Left renal pelvis (tissue), 4 donors: ENCODE results near the gene MDC1. TPM values are rescaled to one million over a fixed set of nuclear protein-coding genes. Genes with fewer than 3 reads are reported as not detected.

Source experiments
- DNase-seq, 4 donors: peaks; one replicate each; pipeline ENCODE4 v3.0.0-alpha.2; 2013; ENCODE audit warnings: low read depth in 4 of 4, low spot score in 3 of 4
- polyA plus RNA-seq, 4 donors: library from polyadenylated mRNA; unstranded; fragments of 120-200 nt; gene quantifications; one replicate each; pipeline ENCODE4 v1.2.1, GENCODE V29; 2013; ENCODE audit not compliant: insufficient read length in 4 of 4

MDC1 gene
- polyA plus RNA-seq, 4 donors = 34.7 to 49.0 (median 45.2) TPM

DNA sequence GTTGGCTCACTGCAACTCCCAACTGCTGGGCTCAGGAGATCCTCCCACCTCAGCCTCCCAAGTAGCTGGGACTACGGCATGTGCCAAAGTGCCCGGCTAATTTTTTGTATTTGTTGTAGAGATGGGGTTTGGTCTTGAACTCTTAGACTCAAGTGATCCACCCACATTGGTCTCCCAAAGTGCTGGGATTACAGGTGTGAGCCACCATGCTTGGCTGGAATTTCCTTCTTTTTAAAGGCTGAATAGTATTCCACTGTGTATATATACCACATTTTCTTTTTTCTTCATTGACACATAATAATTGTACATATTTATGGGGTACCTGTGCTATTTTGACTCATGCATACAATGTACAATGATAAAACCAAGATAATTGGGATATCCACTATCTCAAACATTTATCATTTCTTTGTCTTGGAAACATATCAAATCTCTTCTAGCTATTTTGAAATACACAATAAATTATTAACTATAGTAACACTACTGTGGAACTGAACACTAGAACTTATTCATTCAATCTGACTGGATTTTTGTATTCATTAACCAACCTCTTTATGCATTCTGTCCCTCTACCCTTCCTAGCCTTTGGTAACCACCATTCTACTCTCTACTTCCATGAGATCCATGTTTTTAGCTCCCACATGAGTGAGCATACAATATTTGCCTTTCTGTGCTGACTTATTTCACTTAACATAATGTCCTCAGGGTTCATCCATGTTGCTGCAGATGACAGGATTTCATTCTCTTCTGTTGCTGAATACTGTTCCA is 7.8 kb downstream of the MDC1 start:
- no peak for DNase-seq

DNA sequence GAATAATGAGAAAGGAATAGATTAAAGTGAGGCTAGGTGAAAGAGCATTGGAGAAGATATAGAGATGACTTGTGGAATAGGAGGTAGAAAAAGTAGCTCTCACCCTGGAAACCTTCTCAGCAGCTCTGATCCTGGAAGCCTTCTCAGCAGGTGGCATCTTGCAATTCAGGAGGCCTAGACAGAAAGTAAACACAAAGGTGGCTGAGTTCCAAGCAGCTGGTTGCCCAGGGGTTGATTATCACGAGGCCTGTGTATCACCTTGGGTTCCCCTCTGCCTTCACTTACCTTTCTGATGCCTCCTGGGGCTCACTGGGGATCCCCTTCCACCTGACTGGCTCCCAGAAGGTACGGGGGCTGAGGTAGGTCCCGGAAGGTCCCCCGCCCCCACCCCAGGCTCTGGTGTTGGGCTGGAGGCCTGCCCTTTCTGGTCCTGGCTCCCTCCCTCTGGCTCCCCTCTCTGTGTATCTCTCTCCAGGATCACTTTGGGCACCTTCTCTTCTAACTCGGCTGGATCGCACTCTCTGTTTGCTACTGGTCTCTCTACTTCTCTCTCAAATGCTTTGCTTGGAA is 9.7 kb downstream of the MDC1 start:
- no peak for DNase-seq

DNA sequence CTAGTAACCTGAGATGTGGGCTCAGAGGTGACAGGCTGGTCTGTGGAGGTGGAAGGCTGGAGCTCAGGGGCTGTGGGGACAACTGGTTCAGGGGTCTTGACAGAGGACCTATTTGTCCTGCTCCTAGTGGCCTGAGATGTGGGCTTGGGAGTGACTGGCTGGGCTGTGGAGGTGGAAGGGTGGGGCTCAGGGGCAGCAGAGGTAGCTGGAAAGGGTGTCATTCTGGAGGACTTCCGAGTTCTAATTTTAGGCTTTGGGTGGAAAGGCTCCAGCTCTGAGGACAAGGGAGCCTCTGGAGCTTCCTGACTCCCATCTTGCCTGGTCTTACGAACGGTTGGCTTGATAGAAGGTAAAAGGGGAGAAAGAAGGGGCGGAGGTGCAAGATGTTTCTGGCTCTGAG is 11.5 kb downstream of the MDC1 start:
- no peak for DNase-seq

DNA sequence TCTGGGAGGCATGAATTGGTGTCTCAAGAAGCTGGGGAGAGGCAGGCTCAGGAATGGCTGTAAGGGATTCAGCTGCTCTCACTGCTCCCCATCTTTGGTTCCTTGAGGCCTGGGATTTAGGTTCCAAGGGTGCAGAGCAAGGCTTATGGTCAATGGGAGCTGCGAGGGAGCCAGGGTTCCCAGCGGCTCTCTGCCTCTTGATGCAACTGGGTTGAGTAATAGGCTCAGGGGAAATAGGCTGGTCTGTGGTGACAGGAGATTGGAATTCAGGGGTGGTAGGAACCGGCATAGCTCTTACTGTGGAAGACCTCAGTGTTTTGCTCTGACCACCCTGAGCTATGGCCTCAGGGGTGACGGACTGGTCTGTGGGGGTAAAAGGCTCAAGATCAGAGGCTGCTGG is 13.3 kb downstream of the MDC1 start:
- no peak for DNase-seq

DNA sequence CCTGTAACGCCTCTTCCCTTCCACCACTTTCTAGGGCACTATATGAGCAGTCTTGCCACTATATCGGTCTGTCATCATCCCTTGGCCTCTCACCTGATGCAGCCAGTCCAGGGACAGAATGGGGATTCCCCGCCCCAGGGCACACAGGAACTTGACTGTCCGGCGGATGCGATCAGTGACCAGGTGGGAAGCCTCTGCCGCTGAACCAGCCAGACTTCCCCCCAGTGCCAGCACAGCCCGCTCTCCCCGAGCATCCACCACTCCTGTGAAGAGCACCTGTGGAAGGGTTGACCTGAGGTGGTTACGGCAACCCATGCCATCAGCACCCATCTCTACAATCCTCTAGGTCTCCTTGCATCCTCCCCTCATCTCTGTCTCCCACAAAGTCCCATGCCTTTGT is 14.1 kb downstream of the MDC1 start:
- DNase-seq = no peak

DNA sequence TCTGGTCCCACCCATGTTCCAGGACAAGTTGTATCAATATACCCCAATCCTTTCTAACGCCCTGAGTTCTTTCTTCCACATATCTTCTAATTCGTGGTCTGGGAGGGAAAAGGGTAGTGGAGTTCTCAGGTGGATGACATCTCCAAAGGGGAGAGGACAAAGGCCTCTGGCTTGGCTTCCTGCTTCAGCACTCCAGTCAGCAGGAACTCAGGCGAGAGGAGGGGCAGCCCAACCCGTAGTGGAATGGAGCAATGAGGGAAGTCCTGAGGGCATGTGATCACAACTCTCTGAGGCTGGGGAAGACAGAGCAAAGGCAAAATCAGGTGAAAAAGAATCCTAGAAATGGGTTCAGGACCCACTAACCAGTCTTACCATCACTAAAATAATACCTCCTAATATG is 16.7 kb downstream of the MDC1 start:
- no peak for DNase-seq

DNA sequence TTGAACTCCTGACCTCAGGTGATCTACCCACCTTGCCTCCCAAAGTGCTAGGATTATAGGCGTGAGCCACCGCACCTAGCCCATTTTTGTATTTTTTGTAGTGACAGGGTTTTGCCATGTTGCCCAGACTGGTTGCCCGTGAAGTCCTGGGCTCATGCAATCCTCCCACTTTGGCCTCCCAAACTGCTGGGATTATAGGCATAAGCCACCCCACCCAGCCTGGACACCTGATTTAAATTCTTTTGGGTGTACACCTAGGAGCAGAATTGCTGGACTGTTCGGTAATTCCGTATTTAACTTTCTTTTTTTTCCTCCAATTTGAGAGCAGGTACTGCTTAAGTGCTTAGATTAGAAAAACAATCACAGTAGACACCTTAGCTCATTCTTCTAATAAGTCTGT is 20.6 kb downstream of the MDC1 start:
- no peak for DNase-seq

DNA sequence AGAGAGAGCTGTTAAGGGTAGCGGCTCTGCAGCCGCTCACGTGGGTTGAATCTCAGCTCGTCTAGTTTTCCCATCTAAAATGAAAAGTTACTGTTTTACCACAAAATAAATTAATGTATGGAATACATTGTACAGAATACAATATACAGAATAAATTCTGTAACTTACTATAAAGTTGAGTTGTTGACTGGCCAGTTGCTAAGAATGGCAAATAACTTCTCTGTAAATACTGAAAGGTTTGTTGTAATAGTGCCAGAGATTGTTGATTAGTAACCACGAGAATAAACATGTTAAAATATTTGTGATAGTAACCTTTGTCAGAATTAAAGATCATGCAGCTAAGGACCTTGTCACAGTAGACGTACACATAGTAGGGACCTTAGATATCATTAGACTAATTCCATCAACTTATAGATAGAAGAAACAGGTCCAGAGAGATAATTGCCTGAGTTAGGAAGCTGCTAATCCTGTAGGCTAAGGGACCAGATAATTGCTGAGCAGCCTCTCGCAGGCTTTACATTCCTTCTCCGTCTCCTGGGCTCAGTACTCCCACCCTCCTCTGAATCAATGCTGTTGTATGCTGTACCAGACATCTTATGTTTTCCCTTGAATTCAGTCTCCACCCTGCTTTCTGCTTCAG is 25.8 kb downstream of the MDC1 start:
- DNase-seq = no peak

DNA sequence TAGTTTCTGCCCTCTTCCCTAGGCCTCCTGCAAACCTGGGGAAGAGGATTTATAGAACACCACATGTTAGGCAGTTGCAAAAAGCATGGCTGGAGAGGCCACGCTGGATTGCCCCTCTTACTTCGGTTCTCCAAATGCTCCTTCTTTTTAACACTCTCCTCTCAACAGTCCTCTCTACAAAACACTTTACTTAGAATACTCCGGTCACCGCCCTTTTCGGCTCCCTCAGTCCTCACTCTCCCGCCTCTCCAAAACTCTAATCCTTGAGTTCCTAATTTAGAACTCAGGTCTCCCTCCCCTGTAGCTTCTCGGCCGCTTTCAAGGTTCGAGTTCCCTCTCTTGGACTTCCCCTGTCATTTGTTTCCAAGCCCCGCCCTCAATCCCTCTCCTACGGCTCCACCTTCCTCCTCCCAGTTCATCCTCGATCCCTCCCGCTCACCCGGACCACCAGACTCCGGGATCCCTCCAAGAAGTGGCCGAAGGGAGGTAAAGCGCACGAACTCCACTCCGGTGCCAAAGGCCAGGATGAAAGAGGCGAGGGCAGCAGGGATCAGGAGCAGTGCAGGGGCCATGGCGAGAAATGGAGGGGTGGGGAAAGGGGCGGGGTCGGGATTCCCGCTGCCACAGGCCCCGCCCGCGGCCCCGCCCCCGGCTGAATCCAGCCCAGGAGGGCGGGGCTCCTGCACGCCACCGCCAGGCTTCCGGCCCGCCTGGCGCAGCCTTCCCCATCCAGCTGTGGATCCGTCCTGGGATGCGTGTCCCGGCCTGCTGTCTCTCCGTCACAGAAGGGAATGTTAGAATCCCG is 26.5 kb downstream of the MDC1 start, which contains the start of gene NRM:
NRM (minus strand) TSS at position 582 of the 805 bp plus-strand sequence; CDS start at position 572, 10 bp downstream.
- peak; percentile 78 to 86 (median 78) for DNase-seq

DNA sequence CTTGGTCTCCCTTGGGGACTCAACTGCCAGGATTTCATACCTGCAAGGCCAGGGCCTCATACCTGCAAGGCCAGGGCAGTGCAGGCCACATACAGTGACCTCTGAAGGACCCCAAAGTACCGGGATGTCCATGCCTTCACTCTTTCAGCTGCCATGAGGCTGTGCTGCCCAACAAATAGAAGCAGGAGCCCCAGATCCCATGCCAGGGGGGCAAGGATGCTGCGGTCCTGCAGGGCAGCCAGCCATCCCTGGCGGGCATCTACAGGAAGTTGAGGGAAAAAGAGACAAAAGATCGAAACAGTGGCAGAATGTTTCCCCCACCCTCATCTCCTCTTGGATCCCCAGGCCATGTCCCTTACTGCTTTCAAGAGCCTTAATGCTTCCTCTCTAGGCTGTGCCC is 27.1 kb downstream of the MDC1 start:
- DNase-seq = no peak

DNA sequence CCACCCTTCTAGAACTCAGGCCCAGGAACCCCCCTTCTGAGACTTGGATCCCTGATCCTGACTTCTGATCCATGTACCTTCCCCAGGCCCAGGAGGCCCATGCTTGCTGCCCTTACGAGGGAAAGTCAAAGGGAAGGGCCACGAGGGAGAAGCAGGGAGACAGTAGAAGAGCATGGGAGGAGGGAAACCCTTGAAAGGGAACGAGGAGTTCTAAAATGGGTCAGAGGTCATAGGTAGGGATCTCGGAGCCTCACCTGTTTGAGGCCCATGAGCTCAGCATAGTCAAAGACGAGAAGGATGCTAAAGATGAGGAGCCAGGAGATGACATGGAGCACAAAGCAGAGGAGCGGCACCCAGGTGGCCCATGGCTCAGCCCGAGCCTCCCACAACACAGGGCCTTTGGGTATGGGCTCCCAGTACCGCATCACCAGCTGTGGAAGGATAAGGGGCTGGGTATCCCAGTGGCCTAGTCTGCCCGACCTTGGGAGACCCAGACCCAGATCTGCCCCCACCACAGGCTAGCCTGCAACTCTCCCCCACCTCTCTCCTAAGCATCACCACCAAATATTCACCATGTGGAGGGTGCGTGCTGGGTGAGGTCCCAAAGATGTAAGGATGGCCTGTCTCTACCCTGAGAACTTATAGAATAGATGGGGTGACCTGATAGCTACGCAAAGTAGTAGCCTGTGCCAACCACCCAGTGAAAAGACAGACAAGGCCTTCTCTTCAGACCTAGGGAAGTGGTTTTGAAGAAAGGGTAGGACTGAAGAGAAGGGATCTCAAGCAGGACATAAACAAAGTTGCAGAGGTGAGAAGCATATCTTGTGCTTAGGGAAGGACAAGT is 27.8 kb downstream of the MDC1 start:
- DNase-seq = no peak

DNA sequence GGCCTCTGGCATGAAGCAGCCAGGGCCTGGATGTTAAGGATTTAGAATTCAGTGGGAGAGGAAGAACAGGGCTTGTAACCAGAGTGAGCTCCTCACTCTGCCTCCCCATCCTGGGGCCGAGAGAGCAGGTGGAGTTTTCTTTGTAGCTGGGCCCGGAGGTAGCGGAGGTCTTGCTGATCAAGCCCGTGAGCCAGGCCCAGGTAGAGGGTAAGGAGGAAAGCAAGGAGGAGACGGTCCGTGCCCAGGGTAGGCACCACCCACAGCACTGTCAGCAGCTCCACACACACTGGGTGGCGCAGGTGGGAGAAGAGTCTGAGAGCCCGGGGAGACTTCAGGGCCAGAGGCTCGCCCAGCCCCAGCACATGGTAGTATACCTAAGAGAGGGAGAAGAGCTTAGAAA is 28.5 kb downstream of the MDC1 start:
- DNase-seq = no peak

DNA sequence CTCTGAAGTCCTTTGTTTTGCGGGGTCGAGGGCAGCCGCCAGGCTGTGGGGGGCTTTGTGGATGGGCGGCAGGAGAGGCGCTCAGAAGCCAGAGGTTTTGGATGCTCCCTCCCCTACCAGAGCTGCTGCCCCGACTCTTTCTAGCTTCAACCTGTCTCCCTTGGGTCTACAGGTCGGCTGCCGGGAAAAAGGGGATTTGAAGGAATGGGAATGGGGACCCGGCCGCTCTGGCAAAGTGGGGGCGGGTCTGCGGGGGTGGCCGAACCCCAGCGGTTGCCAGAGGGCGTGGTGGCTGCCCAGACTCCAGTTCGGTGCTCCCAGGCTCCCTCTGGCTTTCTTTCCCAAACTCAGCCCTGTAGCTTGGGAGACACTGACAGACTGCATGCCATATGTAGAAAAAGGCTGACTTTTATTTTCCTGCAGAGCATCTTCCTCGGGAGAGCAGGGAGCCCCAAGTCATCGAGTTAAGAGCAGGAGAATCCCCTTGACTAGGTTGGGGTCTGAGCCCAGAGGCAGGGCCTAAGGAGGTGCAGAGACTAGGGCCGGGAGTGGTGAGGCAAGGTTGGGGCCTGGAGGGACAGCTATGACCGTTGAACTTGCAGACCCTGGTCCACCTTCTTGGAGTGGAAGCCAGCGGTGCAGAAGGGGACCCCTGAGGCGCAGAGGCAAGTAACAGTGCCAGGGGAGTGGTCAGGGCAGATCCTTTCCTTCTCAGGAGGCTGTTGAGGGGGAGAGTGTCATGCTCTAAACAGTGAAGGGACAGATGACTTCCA is 29.2 kb downstream of the MDC1 start:
- DNase-seq = no peak

DNA sequence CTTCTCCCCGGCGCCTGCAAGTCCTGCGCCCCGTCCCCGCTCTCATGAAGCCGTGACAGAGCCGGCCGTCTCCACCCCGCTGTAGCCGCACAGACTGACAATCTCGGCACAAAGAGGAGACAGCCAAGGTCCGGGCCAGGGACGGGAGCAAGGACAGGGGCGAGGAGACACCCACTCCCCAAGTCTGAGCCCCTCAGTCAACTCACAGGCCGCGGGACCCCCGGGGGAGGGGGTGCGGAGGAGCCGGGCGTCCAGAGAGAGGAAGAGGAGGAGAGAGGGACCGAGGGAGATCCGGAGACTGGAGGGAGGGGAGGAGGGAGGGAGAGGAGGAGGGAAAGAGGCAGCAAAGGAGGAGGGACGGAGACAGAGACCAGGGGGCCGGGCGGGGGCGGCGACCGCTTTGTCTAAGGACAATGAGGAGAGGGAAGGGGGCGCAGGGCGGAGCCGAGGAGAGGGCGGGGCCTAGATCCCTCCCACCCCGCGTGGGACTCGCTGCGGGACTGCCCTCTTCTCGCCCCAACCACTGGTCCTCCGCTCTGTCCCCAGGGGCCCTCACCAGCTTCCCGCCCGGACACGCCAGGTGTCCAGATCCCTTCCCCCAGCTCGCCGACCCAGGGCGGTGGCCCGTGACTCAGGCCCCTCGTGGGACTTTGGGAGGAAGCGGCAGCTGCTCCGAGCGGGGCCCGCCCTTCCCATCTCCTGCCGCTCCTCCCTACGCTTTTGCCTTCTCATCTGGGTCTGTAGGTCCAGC is 30.0 kb downstream of the MDC1 start:
- peak; percentile 78 to 85 (median 80) for DNase-seq

DNA sequence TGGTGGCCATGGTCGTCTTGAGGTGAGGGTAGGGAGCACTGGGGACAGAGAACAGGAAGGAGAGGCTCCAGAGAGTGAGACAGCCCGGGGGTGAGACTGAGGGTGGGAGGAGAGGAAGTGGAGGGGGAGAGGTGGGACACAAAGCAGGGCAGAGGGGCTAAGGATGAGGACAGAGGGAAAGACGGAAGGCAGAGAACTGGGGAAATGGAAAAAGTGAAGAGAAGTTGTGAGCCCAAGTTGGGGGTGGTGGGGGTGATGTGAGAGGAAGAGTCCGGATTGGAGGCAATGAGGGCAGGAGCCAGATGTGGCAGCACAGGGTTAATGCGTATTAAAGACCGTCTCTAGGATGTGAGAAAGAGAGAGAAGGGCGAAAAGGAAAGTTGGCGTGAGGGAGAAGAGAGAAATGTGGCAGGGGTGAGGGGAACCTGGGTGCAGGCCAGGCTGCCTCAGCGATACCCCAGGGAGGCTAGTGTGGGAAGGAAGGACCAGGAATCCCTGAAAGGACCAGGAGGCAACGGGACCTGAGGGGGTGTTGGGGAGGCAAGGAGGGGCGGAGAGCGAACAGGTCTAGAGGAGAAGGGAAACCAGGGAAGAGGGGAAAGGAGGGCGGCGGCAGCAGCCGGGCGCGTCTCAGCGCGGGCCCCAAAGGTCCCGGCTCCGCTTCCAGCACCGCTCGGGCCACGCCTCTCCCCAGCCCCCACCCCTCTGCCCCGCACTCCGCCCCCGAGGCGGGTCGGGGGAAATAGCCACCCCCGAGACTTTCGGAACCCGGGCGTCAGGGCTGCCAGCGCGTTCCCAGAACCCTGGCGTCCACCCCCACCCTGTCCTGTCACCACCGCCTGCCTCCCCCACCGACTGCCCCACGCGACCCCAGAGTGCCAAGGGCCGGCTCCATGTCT is 30.8 kb downstream of the MDC1 start, which contains the start of gene PPP1R18:
PPP1R18 (minus strand) TSS at position 637 of the 899 bp plus-strand sequence; CDS start at position 10, 627 bp downstream.
- no peak for DNase-seq

DNA sequence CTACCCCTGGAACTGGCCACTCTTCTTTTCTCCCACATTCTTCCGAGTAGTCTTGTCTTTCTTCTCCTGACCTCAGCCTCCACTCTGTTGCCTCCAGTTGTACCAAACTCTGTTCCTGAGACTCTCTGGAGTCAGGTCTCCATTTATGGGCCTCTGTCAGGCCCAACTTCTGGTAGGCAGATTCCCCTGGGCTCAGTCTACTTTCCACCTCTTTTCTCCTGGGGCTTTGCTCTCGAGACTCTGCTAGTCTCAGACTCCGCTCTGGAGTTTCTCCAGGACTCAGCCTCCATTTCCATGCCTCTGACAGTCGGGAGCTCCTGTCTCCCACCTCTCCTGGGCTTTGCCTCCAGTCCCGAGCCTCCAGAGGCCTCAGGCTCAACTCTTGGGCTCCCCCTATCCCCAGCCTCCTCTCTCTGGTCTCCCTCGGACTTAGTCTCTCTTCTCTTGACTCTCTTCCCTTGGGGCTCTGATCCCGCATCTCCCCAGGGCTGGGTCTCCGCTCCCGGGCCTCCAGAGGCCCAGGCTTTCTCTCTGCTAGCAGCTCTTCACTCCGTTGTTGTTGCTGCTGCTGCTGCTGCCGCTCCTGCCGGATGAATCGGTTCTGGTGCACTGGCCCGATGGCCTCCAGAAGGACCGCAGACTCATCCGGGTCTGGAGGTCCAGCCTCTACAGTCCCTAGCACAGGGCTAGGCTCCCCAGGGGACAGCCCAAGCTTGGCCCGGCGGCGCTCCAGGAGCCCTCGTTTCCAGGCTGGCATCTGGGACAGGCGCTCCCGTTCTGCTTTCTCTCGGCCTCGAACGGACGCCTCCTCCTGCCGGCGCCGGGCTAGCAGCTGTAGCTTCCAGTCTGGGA is 31.7 kb downstream of the MDC1 start:
- DNase-seq = no peak
